ENCODE measurements around the gene IL17B.

IL17B gene

DNA sequence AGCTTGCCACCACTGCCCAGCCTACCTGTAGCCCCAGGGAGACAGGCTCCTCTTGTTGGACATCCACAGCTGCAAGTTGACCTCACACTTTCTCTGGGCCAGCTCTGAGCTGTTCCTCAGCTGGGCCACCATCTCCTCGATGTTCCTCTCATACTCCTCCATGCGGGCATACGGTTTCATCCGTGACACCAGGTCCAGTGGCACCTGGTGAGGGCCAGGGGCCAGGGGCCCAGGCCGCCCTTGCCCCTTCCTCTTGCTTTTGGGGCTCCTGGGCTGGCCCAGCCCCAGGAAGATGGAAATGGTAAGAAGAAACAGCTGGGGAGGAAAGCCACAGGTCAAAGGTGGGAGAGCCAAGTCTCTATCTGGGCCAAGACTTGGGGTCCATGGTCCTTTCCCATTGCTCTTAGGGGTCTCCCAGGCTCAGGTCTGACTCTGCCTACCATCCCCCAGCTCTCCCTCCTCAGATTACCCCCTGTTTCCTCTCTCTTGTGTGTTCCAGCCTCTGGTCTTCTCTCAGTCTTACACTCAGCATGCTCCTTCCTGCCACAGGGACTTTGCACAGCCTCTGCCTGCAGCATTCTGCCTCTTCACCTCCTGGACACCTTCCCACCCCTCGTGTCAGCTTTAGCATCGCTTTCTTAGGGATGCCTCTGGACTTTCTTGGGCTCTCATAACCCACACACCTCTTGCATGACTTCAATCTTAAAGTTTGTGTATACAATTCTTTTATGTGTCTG lies 2.2 kb downstream of the IL17B start:
- H3K27ac ChIP-seq (ENCODE audit: poor library complexity, severe bottlenecking), result no peak overlapping the region
- ATAC-seq (ENCODE audit: low read depth) (no peak), DNase-seq (ENCODE audit: low spot score) (peak; percentile 48)
- H3K4me1 ChIP-seq (ENCODE audit: insufficient read depth, poor library complexity, severe bottlenecking), result no peaks in the 10 kb centered on the region
- H3K9me3 ChIP-seq (ENCODE audit: severe bottlenecking), result no peaks in the 10 kb centered on the region
- no peak overlapping the region for H3K4me3 ChIP-seq (ENCODE audit: severe bottlenecking)
- H3K36me3 ChIP-seq (ENCODE audit: low read depth), result no peaks in the 10 kb centered on the region
- TF ChIP-seq, protein P1, sequence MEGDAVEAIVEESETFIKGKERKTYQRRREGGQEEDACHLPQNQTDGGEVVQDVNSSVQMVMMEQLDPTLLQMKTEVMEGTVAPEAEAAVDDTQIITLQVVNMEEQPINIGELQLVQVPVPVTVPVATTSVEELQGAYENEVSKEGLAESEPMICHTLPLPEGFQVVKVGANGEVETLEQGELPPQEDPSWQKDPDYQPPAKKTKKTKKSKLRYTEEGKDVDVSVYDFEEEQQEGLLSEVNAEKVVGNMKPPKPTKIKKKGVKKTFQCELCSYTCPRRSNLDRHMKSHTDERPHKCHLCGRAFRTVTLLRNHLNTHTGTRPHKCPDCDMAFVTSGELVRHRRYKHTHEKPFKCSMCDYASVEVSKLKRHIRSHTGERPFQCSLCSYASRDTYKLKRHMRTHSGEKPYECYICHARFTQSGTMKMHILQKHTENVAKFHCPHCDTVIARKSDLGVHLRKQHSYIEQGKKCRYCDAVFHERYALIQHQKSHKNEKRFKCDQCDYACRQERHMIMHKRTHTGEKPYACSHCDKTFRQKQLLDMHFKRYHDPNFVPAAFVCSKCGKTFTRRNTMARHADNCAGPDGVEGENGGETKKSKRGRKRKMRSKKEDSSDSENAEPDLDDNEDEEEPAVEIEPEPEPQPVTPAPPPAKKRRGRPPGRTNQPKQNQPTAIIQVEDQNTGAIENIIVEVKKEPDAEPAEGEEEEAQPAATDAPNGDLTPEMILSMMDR (IDR thresholded peaks at IDR 0.05; ENCODE audit: poor library complexity, severe bottlenecking), result no peak
- H3K27me3 ChIP-seq (ENCODE audit: insufficient read depth, poor library complexity, severe bottlenecking), result no peaks in the 10 kb centered on the region

DNA sequence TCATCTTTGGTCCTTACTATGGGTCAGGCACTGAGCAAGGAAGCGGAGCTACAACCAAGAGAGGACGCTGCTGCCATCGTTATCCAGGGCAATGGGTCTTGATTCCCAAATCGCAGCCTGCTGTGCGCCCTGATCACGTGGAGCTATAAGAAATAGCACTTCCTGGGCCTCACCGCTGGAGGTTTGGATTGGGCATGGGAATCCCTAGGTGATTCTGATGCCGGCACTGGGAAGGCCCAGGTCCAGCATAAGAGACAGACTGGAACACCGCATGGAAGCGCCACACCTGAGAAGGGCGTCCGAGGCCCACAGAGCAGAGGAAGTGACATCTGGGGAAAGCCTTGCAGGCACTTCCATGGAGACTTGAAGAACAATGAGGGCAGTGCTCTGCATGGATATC lies 3.0 kb downstream of the IL17B start:
- Histone ChIP-seq H3K4me1 (ENCODE audit: insufficient read depth, poor library complexity, severe bottlenecking) (no peaks in the 10 kb centered on the region), H3K36me3 (ENCODE audit: low read depth) (no peaks in the 10 kb centered on the region), H3K27me3 (ENCODE audit: insufficient read depth, poor library complexity, severe bottlenecking) (no peaks in the 10 kb centered on the region), H3K9me3 (ENCODE audit: severe bottlenecking) (no peaks in the 10 kb centered on the region), H3K4me3 (ENCODE audit: severe bottlenecking) (no peak overlapping the region), H3K27ac (ENCODE audit: poor library complexity, severe bottlenecking) (no peak overlapping the region)
- DNase-seq (ENCODE audit: low spot score), result peak; percentile 54
- TF ChIP-seq, protein P1 (IDR thresholded peaks at IDR 0.05; ENCODE audit: poor library complexity, severe bottlenecking), result no peak
- ATAC-seq (ENCODE audit: low read depth), result no peak

DNA sequence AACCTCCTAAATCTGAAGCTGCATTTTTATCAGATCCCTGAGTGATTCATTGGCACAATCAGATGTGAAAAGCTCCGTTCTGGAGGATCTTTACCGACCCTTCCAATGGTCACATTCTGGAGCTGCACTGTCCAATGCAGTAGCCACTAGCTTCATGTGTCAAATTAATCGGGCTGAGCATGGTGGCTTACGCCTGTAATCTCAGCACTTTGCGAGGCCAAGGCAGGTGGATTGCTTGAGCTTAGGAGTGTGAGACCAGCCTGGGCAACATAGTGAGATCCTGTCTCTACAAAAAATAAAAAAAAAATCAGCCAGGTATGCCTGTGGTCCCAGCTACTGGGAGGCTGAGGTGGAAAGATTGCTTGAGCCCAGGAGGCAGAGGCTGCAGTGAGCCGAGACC lies 3.7 kb downstream of the IL17B start:
- TF ChIP-seq, protein P1 (IDR thresholded peaks at IDR 0.05; ENCODE audit: poor library complexity, severe bottlenecking), result no peak
- H3K4me3 ChIP-seq (ENCODE audit: severe bottlenecking), result no peak overlapping the region
- no peaks in the 10 kb centered on the region for H3K27me3 ChIP-seq (ENCODE audit: insufficient read depth, poor library complexity, severe bottlenecking)
- peak; percentile 27 for DNase-seq (ENCODE audit: low spot score)
- no peak for ATAC-seq (ENCODE audit: low read depth)
- H3K9me3 ChIP-seq (ENCODE audit: severe bottlenecking), result no peaks in the 10 kb centered on the region
- no peaks in the 10 kb centered on the region for H3K36me3 ChIP-seq (ENCODE audit: low read depth)
- H3K27ac ChIP-seq (ENCODE audit: poor library complexity, severe bottlenecking), result no peak overlapping the region
- no peaks in the 10 kb centered on the region for H3K4me1 ChIP-seq (ENCODE audit: insufficient read depth, poor library complexity, severe bottlenecking)

DNA sequence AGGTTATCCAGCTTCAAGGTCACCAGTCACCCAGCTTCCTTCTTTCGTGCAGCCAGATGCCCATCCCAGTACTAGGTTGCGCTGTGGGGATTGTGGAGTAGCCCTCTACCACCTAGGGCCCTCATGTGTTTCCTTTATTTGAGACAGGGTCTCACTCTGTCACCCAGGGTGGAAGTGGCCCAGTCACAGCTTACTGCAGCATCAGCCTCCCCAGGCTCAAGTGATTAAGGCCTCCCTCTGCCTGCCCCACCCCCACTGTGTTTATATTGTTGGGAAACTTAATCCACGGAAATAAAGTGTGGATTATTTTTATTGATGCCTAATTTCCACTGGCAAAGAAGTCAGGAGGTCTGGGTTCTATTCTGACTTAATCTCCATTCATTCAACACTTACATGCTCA lies 4.3 kb downstream of the IL17B start:
- H3K4me1 ChIP-seq (ENCODE audit: insufficient read depth, poor library complexity, severe bottlenecking), result no peaks in the 10 kb centered on the region
- no peaks in the 10 kb centered on the region for H3K27me3 ChIP-seq (ENCODE audit: insufficient read depth, poor library complexity, severe bottlenecking)
- H3K27ac ChIP-seq (ENCODE audit: poor library complexity, severe bottlenecking), result no peak overlapping the region
- TF ChIP-seq, protein P1 (IDR thresholded peaks at IDR 0.05; ENCODE audit: poor library complexity, severe bottlenecking), result no peak
- DNase-seq (ENCODE audit: low spot score) (peak; percentile 54), ATAC-seq (ENCODE audit: low read depth) (no peak)
- no peak overlapping the region for H3K4me3 ChIP-seq (ENCODE audit: severe bottlenecking)
- H3K9me3 ChIP-seq (ENCODE audit: severe bottlenecking), result no peaks in the 10 kb centered on the region
- H3K36me3 ChIP-seq (ENCODE audit: low read depth), result no peaks in the 10 kb centered on the region

DNA sequence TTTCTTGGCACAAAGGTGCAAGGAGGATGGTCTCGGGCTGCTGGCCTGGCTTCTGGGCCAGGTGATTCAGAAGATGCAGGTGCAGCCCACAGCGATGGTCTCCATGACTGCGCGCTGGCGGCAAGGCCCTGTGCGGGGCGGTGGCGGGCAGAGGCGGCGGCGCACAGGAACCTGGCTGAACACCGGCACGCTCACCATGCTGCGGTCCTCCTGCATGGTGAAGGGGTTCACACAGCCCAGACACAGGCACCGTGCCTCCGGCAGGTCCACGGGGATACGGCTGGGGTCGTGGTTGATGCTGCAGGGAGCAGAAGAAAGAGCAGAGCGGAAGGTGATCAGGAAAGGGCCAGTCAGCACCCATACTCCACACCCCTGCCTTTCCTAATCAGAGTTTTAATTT lies 4.8 kb downstream of the IL17B start:
- Histone ChIP-seq H3K4me3 (ENCODE audit: severe bottlenecking) (no peak overlapping the region), H3K9me3 (ENCODE audit: severe bottlenecking) (no peaks in the 10 kb centered on the region), H3K27ac (ENCODE audit: poor library complexity, severe bottlenecking) (no peak overlapping the region), H3K27me3 (ENCODE audit: insufficient read depth, poor library complexity, severe bottlenecking) (no peaks in the 10 kb centered on the region), H3K4me1 (ENCODE audit: insufficient read depth, poor library complexity, severe bottlenecking) (no peaks in the 10 kb centered on the region), H3K36me3 (ENCODE audit: low read depth) (no peaks in the 10 kb centered on the region)
- peak; percentile 60 for DNase-seq (ENCODE audit: low spot score)
- TF ChIP-seq, protein P1 (IDR thresholded peaks at IDR 0.05; ENCODE audit: poor library complexity, severe bottlenecking), result no peak
- ATAC-seq (ENCODE audit: low read depth), result no peak

Measured in RWPE2 (cell line).